CD4-positive, alpha-beta T cell (primary cell): ENCODE measurements around the gene RPTOR. TPM values are rescaled to one million over a fixed set of nuclear protein-coding genes. Genes with fewer than 3 reads are reported as not detected.

ENCODE experiments used
- ATAC-seq: fragments of 200-7000 bp; cut with Tn5 transposase; one replicate; pipeline ENCODE4 v1.10.0; 2022; ENCODE audit warnings: mild to moderate bottlenecking; ENCODE audit not compliant: poor library complexity
- CTCF ChIA-PET: fragments of 350-600 bp; sonication (Branson Sonifier 250); formaldehyde crosslinking; loops from one replicate; lab custom pipeline; 2021; ENCODE audit warnings: antibody characterized with exemption, inconsistent platforms; lab: Charles Lee
- POLR2A ChIA-PET: fragments of 350-600 bp; sonication (Branson Sonifier 250); formaldehyde crosslinking; loops from one replicate; lab custom pipeline; 2021; ENCODE audit warnings: antibody characterized with exemption, inconsistent platforms; lab: Charles Lee
- DNase-seq, 14 experiments: peaks; one replicate each; pipeline ENCODE4 v3.0.0-alpha.2; 2013 to 2020; ENCODE audit warnings: mixed read lengths in 2 of 14
- H3K27ac ChIP-seq, 2 donors: one replicate each; pipeline versions ENCODE4 v1.5.1 to v1.7.0; 2013; ENCODE audit warnings: low read length in 2 of 2, low read depth in 1 of 2, mild to moderate bottlenecking in 1 of 2
- H3K27me3 ChIP-seq, 2 experiments: 1 replicate in 1 of 2; 2 replicates in 1 of 2; pipeline versions ENCODE4 v1.6.1 to v1.7.0; 2013; ENCODE audit warnings: low read length in 2 of 2, control low read depth in 1 of 2, mild to moderate bottlenecking in 1 of 2, moderate library complexity in 1 of 2; ENCODE audit not compliant: insufficient read depth in 2 of 2, control insufficient read depth in 1 of 2
- H3K36me3 ChIP-seq: one replicate; pipeline ENCODE4 v1.6.1; 2013; ENCODE audit warnings: low read length, control low read depth; ENCODE audit not compliant: insufficient read depth
- H3K4me1 ChIP-seq: one replicate; pipeline ENCODE4 v1.6.1; 2013; ENCODE audit warnings: low read length, control low read depth; ENCODE audit not compliant: insufficient read depth
- H3K4me3 ChIP-seq: one replicate; pipeline ENCODE4 v1.5.1; 2013; ENCODE audit warnings: mild to moderate bottlenecking, low read length, moderate library complexity
- H3K9me3 ChIP-seq, 2 experiments: 1 replicate in 1 of 2; 2 replicates in 1 of 2; pipeline versions ENCODE4 v1.6.1 to v1.7.0; 2013; ENCODE audit warnings: low read length in 2 of 2, mild to moderate bottlenecking in 2 of 2, control low read depth in 1 of 2, moderate library complexity in 1 of 2; ENCODE audit not compliant: control insufficient read depth in 1 of 2, insufficient read depth in 1 of 2
- H3K27ac Mint-ChIP-seq: one replicate; pipeline ENCODE4 v1.8.0; 2020; ENCODE audit warnings: mixed read lengths
- H3K27me3 Mint-ChIP-seq: one replicate; pipeline ENCODE4 v1.8.0; 2021; ENCODE audit warnings: mixed read lengths
- H3K36me3 Mint-ChIP-seq: one replicate; pipeline ENCODE4 v1.8.0; 2021; ENCODE audit warnings: low read depth, mixed read lengths
- H3K4me1 Mint-ChIP-seq: one replicate; pipeline ENCODE4 v1.8.0; 2021; ENCODE audit warnings: low read depth, mixed read lengths
- H3K4me3 Mint-ChIP-seq: one replicate; pipeline ENCODE4 v1.8.0; 2020; ENCODE audit warnings: mild to moderate bottlenecking, mixed read lengths
- H3K9me3 Mint-ChIP-seq: one replicate; pipeline ENCODE4 v1.8.0; 2020; ENCODE audit warnings: mixed read lengths
- intact Hi-C, 2 experiments: fragments of 100-400 bp; cut with DNase I in 1 of 2; cut with micrococcal nuclease in 1 of 2; formaldehyde crosslinking; loops; one replicate each; pipeline versions ENCODE4 v1.15.1 to v1.9.0; 2023 to 2025; cut with DNase I, micrococcal nuclease
- total RNA-seq, 174 experiments: library from RNA in 2 of 174; stranded (reverse) in 2 of 174; gene quantifications; one replicate each; pipeline ENCODE4 v1.2.3 and lab custom pipeline; 2021 to 2026
- TF ChIP-seq, protein P1 (sequence below): fragments of 200-600 bp; IDR thresholded peaks from one replicate; pipeline ENCODE4 v1.8.0; 2022; ENCODE audit warnings: antibody characterized with exemption, mild to moderate bottlenecking

Gene RPTOR
- total RNA-seq, 2 experiments from 2014 or later: 45.0 to 47.1 TPM

DNA sequence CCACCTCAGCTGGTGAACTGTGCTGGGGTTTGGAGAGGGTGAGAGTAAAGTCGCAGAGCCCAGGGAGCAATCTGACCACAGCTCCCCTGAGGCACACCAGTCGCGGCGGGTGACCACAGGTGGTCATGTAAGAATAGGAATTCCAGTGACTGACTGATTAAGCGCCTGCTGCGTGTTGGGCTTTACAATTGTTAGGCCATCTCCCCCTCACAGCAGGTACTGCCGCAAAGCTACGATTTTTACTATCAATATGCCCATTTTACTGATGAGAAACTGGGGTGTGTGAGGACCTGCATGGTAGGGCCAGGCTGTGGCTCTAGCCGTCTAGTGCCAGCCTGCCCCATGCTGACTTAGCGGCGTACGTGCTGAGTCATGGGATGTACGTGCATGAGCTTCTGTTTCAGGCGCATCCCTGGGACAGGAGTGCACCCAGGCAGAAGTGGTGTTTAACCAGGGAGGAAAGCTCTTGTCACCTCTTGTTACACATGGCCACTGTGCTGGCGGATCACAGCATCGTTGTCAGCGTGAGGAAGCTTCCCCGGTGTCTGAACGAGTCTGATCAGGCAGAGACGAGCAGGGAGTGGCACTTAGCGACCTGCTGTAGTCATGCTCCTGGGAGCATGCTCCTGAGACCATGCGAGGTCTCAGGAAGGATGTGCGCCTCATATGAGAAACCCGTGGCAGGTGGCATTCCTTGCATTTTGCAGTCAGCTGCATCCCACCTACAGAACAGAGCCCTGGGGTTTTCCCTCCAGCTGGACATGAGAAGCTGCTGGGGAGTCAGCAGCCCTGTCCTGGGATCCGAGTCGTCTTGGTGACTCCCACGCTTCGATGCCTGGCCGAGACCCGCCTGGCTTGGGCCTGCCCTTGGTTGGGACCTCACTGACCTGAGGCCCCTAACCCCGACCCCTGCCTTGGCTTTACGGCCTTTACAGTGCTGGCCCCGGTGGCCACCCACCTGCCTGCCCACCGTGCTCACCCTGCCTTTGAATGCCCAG lies 283.3 kb downstream of the RPTOR start:
- Mint-ChIP-seq H3K27ac (no peak overlapping the region), H3K4me3 (no peak overlapping the region), H3K4me1 (peaks cover 29% of the 10 kb centered on the region), H3K9me3 (no peaks in the 10 kb centered on the region), H3K36me3 (peaks cover 27% of the 10 kb centered on the region), H3K27me3 (no peaks in the 10 kb centered on the region)
- DNase-seq (peak in 1 of 14 experiments; percentile 28), ATAC-seq (no peak)
- Histone ChIP-seq H3K4me3 (no peak overlapping the region), H3K4me1 (peaks cover 16% of the 10 kb centered on the region), H3K27ac (no peak overlapping the region), H3K36me3 (peaks cover 24% of the 10 kb centered on the region), H3K9me3 (no peaks in the 10 kb centered on the region), H3K27me3 (no peaks in the 10 kb centered on the region)
- ChIA-PET POLR2A (no interaction called here), CTCF (interaction anchor here (1.2 kb wide), 1 partner anchor 54 kb away, joined by 3 read pairs; no protein-coding TSS in a partner anchor)
- intact Hi-C loops: no loop called here
- TF ChIP-seq, protein P1, sequence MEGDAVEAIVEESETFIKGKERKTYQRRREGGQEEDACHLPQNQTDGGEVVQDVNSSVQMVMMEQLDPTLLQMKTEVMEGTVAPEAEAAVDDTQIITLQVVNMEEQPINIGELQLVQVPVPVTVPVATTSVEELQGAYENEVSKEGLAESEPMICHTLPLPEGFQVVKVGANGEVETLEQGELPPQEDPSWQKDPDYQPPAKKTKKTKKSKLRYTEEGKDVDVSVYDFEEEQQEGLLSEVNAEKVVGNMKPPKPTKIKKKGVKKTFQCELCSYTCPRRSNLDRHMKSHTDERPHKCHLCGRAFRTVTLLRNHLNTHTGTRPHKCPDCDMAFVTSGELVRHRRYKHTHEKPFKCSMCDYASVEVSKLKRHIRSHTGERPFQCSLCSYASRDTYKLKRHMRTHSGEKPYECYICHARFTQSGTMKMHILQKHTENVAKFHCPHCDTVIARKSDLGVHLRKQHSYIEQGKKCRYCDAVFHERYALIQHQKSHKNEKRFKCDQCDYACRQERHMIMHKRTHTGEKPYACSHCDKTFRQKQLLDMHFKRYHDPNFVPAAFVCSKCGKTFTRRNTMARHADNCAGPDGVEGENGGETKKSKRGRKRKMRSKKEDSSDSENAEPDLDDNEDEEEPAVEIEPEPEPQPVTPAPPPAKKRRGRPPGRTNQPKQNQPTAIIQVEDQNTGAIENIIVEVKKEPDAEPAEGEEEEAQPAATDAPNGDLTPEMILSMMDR: no peak

DNA sequence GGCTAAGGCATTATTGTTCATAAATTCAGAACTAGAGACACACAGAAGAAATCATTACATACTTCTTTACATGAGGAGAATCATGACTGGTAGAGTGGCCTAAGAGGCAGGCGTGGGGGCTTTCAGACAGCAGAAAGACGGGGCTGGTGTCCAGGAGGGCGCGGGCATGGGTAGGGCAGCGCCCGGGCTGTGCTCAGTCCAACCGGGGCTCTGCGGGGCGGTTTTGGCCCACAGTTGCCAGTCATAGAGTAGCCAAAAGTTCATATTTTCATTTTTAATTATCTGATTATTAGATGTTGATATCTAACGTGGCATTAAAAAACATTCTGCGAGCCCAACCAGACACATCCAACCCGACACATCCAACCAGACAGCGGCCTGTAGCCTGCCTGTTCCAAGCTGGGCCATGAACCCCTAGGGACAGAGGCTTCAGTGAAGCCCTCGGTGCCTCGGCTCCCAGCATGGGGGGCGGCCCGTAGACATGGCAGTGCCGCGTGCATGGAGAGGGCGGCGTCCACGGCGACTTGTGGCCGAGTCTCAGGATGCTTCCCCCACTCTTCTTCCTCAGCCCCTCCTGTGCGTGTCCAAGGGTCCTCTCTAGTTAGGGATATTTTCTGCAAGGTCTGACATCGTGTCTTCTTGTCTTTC lies 284.7 kb downstream of the RPTOR start:
- Mint-ChIP-seq H3K36me3 (peaks cover 16% of the 10 kb centered on the region), H3K9me3 (no peaks in the 10 kb centered on the region), H3K4me3 (no peak overlapping the region), H3K27me3 (no peaks in the 10 kb centered on the region), H3K4me1 (peaks cover 35% of the 10 kb centered on the region), H3K27ac (peak overlapping the region; percentile 4)
- H3K4me1 ChIP-seq: peaks cover 23% of the 10 kb centered on the region
- no peaks in the 10 kb centered on the region for H3K27me3 ChIP-seq
- H3K4me3 ChIP-seq: no peak overlapping the region
- no peaks in the 10 kb centered on the region for H3K9me3 ChIP-seq
- DNase-seq (peak in 1 of 14 experiments; percentile 15), ATAC-seq (no peak)
- POLR2A ChIA-PET: interaction anchor here (0.7 kb wide), 1 partner anchor 13 kb away, joined by 3 read pairs; no protein-coding TSS in a partner anchor
- CTCF ChIA-PET: no interaction called here
- no peak overlapping the region for H3K27ac ChIP-seq
- intact Hi-C loops: no loop called here
- H3K36me3 ChIP-seq: peaks cover 13% of the 10 kb centered on the region
- TF ChIP-seq, protein P1: no peak

DNA sequence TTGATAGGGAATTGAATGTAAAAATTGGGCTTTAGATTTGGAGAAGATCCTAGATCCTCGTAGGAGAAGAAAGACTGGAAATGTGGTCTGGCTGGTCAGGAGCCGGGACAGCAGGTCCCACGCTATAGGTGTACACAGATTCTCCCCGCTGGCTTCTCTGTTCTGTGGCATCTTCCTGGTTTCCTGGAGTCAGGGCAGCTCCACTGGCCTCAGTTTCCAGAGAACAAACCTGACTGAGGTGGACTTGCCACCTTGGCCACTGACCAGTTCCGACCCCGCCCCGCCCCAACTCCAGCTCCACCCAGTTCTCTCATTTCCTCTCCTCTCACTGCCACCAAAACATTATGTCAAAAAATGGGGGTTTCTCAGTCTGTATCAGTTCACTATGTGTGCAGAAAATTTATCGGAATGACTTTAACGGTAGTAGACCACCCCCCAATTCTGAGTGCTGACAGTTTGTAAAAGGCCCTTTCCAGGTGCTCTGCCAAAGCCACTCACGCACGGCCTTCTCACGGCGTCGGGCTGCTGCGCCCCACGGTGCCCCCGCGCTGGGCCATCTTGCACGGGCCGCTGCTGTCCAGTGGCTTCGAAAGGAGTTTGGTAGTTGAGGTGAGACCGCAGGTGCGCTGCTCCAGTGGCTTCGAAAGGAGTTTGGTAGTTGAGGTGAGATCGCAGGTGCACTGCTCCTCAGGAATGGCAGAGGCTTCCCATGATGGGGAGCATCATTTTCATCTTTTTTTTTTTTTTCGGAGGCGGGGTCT lies 285.6 kb downstream of the RPTOR start:
- Histone ChIP-seq H3K4me3 (no peak overlapping the region), H3K36me3 (peaks cover 7% of the 10 kb centered on the region), H3K27me3 (no peaks in the 10 kb centered on the region), H3K27ac (no peak overlapping the region), H3K4me1 (peaks cover 23% of the 10 kb centered on the region), H3K9me3 (no peaks in the 10 kb centered on the region)
- no peak for ATAC-seq
- TF ChIP-seq, protein P1: no peak
- Mint-ChIP-seq H3K4me3 (no peak overlapping the region), H3K4me1 (peaks cover 35% of the 10 kb centered on the region), H3K36me3 (peaks cover 18% of the 10 kb centered on the region), H3K9me3 (no peaks in the 10 kb centered on the region), H3K27ac (peak overlapping the region; percentile 4), H3K27me3 (no peaks in the 10 kb centered on the region)
- DNase-seq: peak in 1 of 14 experiments; percentile 25
- CTCF ChIA-PET: no interaction called here
- POLR2A ChIA-PET: interaction anchor here (0.7 kb wide), 1 partner anchor 12 kb away, joined by 3 read pairs; no protein-coding TSS in a partner anchor
- intact Hi-C loops: loop anchor here (5.0 kb wide), 3 partner anchors 38 to 68 kb away; no protein-coding TSS in a partner anchor
